Effector CD4-positive, alpha-beta T cell (primary cell): ENCODE measurements around the gene KIF5A.
A peak's percentile ranks its signal among the peaks of the same experiment; 100 is the strongest.
"Not testable (repeated sequence)": the region's sequence is repeated elsewhere in the genome, so short reads cannot be mapped to it uniquely, and the experiment has no call there.

Experiments used
- DNase-seq: peaks from one replicate; pipeline ENCODE4 v3.0.0-alpha.2; 2020

KIF5A gene

DNA sequence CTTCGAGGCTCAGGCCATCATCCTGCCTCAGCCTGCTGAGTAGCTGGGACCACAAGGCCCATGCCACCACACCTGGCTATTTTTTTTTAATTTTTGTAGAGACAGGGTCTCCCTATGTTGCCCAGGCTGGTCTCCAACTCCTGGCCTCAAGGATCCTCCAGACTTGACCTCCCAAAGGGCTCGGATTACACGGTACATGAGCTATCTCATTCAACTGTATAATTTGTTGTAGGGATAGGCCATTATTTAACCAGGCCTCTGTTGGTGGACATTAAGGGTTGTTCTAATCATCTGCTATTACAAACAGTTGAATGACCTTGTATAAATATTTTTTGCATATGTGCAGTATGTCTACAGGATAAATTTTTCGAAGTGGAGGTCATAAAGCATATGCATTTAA, 9.0 kb downstream of the KIF5A start:
- DNase-seq = no peak

DNA sequence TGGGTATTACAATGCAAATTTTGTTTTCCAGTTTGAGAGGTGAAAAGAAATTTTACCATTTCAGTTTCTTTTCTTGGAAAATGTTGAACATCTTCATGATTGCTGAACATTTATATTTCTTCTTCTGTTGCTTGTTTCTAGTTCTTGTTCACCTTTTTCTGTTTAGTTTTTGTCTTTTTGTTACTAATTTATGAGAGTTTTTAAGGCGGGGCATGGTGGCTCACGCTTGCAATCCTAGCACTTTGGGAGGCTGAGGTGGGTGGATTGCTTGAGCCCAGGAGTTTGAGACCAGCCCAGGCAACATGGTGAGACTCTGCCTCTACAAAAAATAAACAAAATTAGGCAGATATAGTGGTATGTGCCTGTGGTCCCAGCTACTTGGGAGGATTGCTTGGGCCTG, 10.7 kb downstream of the KIF5A start:
- DNase-seq = no peak

DNA sequence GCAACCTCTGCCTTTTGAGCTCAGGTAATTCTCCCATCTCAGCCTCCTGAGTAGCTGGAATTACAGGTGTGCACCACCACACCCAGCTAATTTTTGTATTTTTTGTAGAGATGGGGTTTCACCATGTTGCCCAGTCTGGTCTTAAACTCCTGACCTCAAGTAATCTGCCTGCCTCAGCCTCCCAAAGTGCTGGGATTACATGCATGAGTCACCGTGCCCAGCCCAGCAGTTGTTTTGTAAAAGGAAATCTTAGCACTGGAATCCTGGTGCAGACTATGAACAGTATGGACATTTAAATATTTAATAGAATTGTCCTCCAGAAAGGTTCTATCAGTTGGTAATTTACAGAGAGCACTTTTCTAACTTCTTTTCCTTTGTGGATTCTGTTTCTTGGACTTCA, 11.3 kb downstream of the KIF5A start:
- DNase-seq = not testable (repeated sequence)

DNA sequence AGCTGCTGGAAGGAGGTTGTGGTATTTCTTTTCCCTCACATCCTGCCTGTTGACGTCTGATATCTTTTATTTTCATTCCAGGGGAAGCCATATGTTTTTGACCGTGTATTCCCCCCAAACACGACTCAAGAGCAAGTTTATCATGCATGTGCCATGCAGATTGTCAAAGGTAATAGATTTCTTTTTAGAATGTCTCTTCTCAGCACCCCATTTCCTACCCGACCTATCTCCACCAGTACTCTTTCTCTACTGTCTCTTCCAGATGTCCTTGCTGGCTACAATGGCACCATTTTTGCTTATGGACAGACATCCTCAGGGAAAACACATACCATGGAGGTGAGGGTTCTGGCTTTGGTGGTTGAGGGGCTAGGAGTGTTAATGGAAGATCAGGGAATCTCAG, 13.5 kb downstream of the KIF5A start:
- DNase-seq = no peak

DNA sequence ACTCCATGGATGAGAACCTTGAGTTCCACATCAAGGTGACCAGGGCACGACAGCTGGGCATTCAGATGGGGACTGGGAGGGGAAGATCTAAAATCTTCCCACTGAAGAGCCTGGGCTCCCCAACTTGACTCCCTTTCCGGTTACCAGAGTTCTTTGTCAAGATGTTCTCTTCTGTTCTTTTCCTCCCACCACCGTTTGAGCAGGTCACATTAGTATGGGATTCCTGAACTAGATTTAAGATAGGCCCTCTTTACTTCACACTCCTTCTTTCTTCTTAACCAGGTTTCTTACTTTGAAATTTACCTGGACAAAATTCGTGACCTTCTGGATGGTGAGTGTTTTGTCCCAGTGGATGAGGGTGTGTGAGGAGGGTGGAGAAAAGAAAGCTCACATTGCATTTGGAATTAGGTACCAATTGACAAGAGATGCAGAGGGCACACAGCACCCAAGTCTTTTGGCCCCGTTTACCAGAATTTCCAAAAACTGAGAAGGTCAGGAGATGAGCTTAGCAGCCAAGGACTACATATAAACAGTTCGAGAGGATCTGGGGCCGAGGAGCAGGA, 14.4 kb downstream of the KIF5A start:
- no peak for DNase-seq

DNA sequence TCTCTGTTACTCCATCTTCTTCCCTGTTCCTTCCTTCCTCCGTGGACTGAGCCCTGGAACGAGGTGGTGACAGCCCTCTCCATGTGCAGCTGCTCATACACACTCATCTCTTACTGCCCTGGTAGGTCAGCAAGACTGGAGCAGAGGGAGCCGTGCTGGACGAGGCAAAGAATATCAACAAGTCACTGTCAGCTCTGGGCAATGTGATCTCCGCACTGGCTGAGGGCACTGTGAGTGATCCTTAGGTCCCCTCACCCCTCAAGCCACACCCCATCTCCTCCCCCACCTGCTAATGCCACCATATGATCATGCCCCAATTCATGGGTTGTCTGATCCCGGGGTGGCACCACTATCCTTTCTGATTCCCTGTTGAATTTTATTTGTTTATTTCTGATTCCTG, 19.0 kb downstream of the KIF5A start:
- DNase-seq = no peak

DNA sequence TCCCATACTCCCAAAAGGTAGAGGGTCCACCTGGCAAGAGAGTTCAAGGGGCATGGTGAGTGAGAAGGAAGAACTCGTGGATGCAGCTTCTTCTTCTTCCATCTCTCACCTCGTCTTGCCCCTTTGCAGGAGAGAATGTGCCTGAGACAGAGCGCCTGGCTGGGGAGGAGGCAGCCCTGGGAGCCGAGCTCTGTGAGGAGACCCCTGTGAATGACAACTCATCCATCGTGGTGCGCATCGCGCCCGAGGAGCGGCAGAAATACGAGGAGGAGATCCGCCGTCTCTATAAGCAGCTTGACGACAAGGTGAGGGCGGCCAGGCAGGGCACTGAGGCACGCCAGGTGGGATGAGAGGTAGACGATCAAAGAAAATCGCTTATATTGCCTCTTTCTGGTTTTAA, 20.0 kb downstream of the KIF5A start:
- no peak for DNase-seq

DNA sequence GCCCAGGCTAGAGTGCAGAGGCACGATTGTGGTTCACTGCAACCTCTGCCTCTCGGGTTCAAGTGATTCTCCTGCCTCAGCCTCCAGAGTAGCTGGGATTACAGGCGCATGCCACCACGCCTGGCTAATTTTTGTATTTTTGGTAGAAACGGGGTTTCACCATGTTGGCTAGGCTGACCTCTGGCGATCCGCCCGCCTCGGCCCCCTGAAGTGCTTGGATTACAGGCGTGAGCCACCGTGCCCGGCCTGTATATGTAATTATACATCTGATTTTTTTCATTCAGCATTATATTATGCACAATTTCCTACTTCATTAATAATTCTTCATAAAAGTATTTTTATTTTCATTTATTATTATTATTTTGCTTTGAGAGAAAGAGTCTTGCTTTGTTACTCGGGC, 20.6 kb downstream of the KIF5A start:
- DNase-seq = not testable (repeated sequence)

DNA sequence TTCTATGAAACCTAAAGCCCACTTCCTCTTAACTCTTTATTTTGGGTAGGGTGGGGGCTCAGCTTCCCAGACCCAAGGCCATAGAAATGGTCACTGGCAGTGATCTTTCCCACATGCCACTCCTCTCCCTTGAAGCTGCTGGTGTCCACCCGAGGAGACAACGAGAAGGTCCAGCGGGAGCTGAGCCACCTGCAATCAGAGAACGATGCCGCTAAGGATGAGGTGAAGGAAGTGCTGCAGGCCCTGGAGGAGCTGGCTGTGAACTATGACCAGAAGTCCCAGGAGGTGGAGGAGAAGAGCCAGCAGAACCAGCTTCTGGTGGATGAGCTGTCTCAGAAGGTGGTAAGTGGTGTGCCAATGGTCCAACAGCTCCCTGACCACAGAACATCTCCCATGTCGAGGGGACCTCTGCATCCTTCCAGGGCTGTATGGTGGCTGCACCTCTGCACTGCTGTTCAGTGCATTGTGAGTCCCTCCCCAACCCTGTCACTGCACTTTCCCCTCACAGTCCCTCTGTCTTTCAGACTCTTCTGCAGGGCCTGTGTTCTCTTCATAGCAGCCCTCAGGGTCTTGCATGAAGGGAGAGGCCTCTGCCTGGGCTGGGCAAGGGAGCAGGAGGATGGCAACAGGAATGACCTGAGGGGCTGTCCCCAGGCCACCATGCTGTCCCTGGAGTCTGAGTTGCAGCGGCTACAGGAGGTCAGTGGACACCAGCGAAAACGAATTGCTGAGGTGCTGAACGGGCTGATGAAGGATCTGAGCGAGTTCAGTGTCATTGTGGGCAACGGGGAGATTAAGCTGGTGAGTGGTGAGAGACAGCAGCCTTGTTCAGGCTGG, 22.3 kb downstream of the KIF5A start:
- no peak for DNase-seq

DNA sequence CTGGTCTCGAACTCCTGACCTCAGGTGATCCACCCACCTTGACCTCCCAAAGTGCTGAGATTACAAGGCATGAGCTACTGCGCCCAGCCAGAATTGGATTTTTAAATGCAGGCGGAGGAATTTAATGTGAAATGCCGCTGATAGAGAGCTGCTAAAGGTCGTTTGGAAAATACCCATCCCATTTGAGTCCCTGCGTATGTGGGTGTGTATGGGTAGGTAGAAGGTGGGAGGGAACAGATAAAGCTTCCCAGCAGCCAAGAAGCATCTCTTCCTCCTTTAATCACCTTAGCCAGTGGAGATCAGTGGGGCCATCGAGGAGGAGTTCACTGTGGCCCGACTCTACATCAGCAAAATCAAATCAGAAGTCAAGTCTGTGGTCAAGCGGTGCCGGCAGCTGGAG, 25.0 kb downstream of the KIF5A start:
- DNase-seq = no peak

DNA sequence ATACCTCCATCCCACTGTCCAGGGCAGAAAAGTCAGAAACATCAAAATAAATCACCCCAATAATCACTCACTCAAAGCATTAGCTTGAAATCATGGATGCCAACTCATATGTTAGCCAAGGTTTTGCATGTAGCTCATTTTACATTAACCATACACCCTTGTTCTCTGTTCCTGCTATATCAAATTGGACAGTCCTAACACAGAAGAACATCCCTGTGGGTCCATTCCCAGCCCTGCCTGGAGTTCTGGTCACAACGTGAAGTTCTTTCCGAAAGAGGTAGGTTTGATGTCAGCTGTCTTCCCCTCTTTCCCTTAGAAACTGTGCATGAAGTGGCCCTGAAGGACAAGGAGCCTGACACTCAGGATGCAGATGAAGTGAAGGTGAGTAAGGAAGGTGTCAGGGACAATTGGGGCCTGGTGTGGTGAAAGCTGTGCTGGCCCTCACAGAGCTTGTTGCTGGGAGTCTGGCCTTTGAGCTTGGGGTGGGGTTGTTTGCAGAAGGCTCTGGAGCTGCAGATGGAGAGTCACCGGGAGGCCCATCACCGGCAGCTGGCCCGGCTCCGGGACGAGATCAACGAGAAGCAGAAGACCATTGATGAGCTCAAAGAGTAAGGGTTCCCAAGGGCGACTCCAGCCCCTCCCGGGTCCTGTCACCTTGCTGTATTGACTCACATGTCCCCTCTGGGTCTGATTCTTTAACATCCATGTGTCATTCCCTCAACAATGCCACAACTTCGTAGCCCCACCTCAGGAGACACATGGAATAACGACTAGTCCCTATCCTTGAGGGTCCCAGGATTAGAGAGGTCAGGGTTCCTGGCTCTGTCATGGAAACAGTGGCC, 26.1 kb downstream of the KIF5A start:
- DNase-seq = no peak

DNA sequence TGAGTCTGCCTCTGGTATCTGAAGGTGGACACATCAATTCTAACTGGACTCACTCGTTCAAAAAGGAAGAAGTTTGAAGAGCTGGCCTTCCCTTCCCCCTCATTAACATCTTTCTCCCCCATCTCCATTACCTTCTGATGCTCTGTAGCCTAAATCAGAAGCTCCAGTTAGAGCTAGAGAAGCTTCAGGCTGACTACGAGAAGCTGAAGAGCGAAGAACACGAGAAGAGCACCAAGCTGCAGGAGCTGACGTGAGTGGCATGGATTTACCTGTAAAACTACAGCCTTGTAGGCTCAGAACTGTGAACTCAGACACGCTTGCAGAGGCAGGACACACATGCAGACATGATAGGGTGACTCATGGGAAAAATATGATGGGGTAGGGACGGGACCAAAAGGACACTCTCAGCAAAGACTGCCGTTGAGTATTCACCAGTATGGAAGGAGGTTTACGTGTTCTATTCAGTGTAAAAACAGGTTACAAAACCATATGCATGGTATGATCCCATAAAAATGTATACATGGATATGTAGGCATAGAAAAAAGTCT, 26.8 kb downstream of the KIF5A start:
- no peak for DNase-seq

DNA sequence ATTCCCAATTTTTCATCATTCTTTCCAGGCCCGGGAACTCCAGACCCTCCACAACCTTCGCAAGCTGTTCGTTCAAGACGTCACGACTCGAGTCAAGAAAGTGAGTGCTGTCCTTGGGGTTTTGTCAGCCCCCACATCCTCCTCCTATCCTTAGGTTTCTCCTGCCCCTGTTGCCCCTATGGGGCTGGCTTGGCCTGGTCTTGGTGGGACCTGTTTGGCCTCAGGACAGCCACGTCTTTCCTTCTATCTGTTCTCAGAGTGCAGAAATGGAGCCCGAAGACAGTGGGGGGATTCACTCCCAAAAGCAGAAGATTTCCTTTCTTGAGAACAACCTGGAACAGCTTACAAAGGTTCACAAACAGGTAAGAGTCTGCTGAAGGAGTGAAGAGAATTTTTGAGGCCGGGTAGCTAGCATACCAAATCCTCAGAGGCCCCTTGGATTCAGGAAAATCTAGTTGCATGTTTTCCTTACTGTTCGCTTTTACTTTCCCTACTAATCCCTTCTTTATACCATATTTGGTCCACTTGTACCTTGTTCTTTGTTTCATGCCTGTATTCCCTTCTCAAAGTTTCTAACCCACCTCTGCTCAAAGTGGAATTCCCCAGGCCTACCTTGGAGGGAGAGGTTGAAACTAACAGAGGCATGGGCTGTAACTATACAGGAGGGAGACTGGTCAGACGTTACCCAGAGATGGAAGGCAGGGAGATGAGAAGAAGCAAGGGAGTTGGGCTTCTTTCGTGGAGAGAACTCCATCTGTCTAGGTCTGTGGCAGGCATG, 28.3 kb downstream of the KIF5A start:
- no peak for DNase-seq

DNA sequence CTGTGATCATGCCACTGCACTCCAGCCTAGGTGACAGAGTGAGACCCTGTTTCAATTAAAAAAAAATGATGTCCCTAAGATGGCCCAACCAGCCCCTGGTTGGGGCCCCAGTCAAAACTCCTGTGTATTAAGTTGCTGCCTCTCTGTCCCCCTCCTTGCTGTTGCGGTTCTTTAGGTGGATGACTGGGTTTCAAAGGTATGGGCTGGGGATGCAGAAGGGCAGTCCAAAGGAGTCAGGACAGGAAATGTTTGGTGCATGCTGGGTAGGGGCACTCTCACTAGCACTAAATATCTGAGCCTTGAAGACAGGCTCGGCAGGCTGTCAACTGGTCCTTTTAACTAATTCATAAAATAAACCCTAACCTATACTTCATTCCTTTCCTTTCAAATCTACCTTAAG, 29.2 kb downstream of the KIF5A start:
- no peak for DNase-seq

DNA sequence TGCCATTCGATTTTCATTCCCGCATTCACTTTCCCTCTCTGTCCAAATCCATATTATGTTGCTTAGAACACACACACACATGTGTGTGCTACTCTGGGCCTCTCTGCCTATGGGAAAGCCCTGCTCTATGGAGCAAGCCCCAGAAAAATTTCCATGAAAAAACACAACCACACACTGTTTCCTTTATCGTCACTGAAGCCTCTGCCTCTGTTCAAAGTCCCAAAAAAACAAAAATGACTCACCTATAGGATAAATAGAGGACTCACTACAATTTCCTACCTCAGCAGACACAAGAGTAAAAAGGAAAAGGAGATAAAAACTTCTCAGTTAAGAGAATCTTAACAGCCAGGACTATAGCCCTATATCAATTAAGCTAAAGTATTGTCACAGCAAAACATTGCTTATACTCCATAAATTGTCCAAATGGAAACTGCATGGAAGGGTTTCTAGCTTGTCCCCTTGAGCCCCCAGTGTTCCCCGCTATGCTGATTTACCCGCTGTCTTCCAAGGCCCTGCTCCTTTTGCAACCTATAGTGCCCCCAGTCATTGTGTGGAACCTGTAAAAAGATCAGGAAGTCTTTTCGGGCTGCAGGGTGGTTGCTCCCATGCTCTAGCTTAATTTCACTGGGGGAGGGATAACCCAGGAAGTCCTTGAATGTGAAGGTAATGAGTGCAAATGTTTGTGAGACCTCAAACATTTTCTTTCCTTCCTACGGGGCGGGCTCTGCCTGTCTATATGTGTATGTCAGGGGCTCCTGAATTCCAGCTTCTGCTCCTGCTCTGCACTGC, 30.0 kb downstream of the KIF5A start:
- no peak for DNase-seq

DNA sequence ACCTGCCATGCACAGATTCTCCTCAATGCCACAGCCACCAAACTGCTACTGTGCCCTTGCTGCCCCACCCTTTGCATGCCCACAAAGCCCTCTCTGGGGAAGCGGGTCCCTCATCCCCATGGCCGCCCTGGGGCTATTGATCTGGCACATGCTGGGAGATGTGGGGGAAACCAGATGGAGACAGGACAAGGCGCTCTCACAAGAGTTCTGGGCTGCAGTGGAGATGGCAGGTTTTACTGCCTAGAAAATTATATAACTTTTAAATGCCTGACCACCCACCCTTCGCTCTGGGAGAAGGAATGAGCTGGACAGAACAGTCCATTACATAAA, 30.6 kb downstream of the KIF5A start:
- no peak for DNase-seq

DNA sequence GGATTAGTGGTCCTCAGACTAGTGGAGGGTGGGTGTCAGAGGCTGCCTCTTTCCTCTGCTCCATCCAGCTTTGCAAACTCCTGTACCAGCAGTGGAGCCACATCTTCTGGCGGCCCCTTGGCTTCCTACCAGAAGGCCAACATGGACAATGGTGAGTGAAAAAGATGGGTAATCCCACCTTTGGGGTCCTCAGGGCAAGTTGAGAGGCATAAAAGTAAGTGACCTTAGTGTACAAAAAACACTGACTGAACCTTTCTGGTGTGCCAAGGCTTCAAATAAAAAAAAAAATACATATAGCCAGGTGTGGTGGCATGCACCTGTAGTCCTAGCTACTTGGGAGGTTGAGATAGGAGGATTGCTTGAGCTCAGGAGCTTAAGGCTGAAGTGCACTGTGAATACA, 32.0 kb downstream of the KIF5A start:
- no peak for DNase-seq

DNA sequence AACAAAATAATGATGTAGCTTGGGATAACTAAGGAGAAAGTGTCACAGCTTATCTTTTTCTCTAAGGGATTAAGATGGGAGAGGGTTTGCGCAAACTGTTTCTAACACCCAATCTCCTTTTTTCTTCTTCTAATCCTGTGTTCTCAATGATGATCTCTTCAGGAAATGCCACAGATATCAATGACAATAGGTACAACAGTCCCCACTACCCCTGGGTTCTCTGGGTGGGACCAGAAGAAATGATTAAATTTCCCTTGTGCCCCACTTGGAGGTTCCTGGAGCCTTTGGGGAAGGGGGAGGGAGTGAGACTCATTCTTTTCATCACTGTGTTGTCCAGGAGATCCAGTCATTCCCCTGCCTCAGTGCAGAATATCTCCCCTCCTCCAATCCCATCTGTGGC, 32.6 kb downstream of the KIF5A start:
- DNase-seq = no peak

DNA sequence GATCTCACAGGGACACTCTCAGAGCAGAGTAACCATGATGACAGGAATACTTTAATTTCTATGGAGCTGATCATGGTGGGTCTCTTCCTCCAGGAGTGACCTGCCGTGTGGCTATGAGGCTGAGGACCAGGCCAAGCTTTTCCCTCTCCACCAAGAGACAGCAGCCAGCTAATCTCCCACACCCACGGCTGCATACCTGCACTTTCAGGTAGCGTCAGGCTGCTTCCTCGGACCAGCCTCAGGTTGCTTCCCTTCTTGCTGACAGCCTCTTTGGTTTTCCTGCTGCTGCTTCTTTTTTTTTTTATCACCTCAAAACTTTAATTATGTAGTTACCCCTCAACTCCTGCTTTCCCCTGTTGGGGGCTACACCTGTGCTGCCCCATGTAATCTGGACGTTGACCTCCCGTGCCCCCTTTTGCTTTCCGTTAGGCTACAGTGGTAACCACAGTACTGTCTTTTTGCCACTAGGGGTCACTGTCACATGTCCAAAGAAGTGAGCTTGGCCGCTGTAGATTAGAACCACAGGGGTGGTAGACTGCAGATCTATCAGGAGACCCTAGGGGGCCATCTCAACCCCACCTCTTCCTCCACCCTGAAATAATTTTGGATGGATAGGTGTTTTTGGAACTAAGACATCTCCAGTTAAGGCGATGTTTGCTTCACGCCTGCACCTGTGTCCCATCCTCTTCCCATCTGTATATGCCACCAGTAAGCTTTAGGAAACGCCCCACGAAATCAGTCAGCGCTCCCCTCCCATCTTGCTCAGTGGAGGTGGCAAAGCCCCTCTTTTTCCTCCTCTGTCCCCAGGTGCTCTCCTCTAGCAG, 33.4 kb downstream of the KIF5A start:
- peak; percentile 60 for DNase-seq

DNA sequence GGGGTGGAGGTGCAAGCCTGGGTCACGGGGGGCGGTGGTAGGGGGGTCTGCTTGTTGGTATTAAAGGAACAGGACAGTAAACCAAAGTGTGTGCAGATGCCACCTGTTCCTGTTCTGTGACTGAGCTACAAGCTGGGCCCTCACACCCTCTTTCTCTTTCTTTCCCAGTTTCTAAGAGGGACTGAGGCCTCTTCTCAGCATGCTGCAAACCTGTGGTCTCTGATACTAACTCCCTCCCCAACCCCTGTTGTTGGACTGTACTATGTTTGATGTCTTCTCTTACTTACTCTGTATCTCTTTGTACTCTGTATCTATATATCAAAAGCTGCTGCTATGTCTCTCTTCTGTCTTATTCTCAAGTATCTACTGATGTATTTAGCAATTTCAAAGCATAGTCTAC, 34.2 kb downstream of the KIF5A start:
- no peak for DNase-seq

DNA sequence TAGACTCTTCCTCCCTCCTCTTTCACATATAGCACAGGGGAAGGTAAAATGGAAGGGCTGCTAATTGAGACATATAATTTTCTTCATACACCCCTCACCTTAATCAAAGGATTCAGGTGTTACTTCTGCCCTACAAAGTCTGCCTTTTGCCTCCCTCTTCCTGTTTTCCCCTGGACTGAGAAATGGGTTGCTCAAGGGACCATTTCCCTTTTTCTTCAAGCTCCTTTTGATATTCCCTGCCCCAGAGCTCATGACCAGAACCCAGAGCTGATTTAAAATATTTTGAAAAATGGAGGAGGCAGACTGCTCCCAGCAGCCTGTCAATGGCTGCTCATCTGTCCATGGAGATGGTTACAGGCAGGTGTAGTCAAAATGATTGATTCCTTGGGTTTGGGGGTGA, 34.8 kb downstream of the KIF5A start:
- DNase-seq = no peak
